Panc1 (cell line): Measurements from ENCODE around the gene RPL36.
A peak's percentile ranks its signal among the peaks of the same experiment; 100 is the strongest.

Experiments
- CTCF ChIP-seq: fragments of 450-650 bp; IDR thresholded peaks from 2 replicates; pipeline ENCODE4 v1.5.1; 2017; ENCODE audit warnings: mild to moderate bottlenecking
- POLR2AphosphoS5 ChIP-seq: IDR thresholded peaks from 2 replicates; pipeline ENCODE4 v1.6.1; 2012; ENCODE audit warnings: mild to moderate bottlenecking, low read depth, low read length, moderate library complexity
- REST ChIP-seq, 2 experiments: IDR thresholded peaks; 2 replicates each; pipeline ENCODE4 v1.6.1; 2011 to 2012; ENCODE audit warnings: low read depth in 2 of 2, control low read depth in 1 of 2, low read length in 1 of 2, mild to moderate bottlenecking in 1 of 2, moderate library complexity in 1 of 2; ENCODE audit not compliant: insufficient read depth in 1 of 2
- SIN3A ChIP-seq: IDR thresholded peaks from 2 replicates; pipeline ENCODE4 v1.6.1; 2012; ENCODE audit warnings: low read depth, mild to moderate bottlenecking, low read length, moderate library complexity, borderline replicate concordance; ENCODE audit not compliant: insufficient read depth
- TCF7L2 ChIP-seq: IDR thresholded peaks from 2 replicates; pipeline ENCODE4 v1.6.1; 2011; ENCODE audit warnings: mild to moderate bottlenecking, low read depth, low read length, inconsistent platforms

- TF ChIP-seq POLR2AphosphoS5 (peak; percentile 98), SIN3A (peak; percentile 74; the same call in 1 of the 2 replicates), CTCF (peak; percentile 92), REST (IDR thresholded peaks at IDR 0.05; ENCODE audit: insufficient read depth in 1 of 2, low read depth in 2 of 2, low read length in 1 of 2) (no peak), TCF7L2 (no peak)
Observed at GRCh38 chr19:5690125-5690954, at the start of gene RPL36.
